ENCODE data around the gene TUBA3C.

DNA sequence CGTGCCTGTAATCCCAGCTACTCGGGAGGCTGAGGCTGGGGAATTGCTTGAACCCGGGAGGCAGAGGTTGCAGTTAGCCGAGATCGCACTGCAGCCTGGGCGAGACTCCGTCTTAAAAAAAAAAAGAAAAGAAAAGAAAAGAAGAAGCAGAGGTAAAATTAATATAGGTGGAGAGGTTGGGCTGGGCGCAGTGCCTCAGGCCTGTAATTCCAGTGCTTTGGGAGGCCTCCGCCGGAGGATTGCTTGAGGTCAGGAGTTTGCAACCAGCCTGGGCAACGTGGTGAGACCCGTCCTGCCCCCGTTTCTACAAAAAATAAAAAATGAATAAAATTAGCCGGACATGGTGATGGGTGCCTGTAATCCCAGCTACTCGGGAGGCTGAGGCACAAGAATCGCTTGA, 912 bp upstream of the TUBA3C start:
- TF ChIP-seq, protein P1, sequence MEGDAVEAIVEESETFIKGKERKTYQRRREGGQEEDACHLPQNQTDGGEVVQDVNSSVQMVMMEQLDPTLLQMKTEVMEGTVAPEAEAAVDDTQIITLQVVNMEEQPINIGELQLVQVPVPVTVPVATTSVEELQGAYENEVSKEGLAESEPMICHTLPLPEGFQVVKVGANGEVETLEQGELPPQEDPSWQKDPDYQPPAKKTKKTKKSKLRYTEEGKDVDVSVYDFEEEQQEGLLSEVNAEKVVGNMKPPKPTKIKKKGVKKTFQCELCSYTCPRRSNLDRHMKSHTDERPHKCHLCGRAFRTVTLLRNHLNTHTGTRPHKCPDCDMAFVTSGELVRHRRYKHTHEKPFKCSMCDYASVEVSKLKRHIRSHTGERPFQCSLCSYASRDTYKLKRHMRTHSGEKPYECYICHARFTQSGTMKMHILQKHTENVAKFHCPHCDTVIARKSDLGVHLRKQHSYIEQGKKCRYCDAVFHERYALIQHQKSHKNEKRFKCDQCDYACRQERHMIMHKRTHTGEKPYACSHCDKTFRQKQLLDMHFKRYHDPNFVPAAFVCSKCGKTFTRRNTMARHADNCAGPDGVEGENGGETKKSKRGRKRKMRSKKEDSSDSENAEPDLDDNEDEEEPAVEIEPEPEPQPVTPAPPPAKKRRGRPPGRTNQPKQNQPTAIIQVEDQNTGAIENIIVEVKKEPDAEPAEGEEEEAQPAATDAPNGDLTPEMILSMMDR (IDR thresholded peaks at IDR 0.05), result no peak
- TF ChIP-seq POLR2A (IDR thresholded peaks at IDR 0.05), result no peak
